Measurements from ENCODE around the gene CDK2AP2.
"Not testable (repeated sequence)": the region's sequence is repeated elsewhere in the genome, so short reads cannot be mapped to it uniquely, and the experiment has no call there.

The CDK2AP2 gene

DNA sequence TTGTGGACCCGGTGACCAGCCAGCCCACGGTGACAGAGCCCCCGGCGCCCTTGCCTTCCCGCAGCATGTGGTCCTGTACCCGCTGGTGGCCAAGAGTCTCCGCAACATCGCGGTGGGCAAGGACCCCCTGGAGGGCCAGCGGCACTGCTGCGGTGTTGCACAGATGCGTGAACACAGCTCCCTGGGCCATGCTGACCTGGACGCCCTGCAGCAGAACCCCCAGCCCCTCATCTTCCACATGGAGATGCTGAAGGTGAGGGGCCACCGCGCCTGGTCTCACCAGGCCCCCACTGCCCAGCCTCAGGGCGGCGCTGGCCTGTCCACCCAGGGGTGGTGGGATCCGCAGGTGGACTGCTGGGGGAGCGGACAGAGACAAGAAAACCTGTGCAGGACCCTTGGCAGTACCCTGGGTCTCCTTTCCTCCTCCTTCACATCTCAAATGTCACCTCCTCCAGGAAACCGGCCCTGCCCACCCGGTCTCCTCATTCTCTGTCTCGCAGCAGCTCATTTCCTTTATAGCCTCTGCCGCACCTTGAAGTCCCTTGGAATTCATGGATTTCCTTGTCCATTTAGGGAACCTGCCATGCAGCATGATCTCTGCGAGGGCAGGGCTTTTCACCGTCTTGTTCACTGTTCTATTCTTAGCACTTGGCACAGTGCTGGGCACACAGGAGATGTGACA, 18.6 kb downstream of the CDK2AP2 start:
- no peak for DNase-seq

DNA sequence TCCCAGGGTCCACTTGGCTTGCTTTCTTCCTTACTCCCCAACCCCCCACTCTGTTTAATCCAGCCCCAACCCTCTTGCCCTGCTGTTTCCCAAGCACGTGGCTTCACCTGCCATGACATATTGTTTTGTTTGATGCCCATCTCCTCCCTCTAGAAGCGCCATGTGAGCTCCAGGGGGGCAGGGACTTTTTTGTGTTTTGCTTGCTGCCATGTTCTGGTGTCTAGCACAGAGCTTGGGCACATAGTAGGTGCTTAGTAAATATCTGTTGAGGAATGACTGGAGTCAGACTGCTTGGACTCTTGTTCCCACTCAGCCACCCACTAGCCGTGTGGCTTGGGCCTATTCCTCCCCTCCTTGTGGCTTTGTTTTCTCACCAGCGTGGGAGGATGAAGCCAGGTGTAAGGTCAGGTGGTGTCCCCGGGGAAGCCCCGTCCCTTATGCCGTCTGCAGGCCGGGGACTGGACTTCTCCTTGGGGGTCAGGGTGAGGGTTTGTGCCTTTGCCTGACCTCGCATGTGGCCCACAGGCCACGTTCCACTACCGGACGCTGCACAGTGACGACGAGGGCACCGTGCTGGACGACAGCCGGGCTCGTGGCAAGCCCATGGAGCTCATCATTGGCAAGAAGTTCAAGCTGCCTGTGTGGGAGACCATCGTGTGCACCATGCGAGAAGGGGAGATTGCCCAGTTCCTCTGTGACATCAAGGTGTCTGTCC, 21.3 kb downstream of the CDK2AP2 start:
- no peak for DNase-seq

DNA sequence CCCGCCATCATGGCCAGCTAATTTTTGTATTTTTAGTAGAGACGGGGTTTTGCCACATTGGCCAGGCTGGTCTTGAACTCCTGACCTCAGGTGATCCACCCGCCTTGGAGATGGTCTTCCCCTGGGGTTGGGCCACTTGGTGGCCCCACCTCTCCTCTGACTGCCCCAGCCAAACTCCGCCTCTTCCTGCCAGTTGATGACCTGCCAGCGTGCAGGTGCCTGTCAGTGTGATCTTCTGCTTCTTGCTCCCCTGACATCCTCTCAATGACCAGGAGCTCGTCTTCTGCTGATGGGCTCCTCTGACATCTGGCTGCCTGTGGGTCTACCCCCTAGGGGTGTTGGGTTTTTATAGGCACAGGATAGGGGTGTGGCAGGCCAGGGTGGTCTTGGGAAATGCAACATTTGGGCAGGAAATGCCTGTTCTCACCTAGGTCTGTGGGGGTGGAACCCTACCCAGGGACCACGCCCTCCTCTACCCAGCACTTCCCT, 22.0 kb downstream of the CDK2AP2 start:
- DNase-seq, result not testable (repeated sequence)

DNA sequence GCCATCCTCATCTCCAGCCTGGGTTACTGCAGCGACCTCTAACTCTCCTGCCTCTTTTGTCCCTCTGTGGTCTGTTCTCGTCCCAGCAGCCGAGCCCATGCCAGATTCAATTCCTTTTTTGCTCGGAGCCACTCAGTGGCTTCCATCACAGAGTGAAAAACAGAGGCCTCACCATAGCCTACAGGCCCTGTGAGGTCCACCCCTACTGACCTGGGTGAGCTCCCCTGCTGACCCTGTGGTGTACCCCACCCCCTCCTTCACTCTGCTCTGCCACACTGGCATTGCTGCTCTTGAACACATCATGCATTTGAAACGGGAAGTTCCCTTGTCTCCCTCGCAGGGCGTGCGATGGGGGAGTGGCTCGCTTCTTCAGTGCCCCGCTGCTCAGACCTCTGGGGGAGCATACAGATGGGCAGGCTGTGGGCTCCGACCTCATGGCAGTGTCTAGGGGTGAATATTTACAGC, 23.1 kb downstream of the CDK2AP2 start:
- DNase-seq, result no peak

DNA sequence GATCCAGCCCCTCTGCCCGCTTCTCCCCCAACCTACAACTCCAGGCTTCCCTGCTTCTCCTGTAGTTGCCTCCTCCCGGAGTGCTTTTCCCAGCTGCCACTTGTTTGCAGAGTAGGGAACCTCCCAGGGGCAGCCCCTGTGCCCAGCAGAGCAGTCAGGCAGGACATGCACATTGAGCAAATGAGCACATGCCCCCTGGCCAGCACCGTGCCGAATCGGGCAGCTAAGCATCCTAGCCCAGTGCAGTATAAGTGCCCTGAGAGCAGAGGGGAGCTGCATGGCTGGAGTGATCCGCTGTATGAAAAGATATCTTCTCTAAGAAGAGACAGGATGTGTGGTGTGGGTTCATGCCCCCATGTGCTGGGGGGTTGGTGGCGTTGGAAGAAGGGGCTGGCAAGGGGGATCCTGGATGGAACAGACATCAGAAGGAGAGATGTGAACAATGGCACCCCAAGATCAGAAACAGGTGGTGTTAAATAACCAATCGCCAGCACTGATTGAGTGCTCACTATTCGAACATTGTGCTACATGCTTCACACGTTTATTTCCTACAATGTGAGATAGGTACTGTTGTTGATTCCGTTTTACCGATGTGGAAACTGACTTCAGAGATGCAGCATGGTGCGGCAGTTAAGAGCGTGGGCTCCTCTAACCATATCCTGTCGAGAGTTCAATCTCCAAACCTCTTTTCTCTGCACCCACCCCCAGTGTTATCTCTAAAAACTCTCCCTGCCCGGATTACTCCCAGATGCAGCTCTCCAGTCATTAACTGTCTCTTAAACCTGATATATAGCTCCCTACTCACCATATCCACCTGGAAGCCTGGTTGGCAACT, 23.9 kb downstream of the CDK2AP2 start:
- DNase-seq, result no peak

DNA sequence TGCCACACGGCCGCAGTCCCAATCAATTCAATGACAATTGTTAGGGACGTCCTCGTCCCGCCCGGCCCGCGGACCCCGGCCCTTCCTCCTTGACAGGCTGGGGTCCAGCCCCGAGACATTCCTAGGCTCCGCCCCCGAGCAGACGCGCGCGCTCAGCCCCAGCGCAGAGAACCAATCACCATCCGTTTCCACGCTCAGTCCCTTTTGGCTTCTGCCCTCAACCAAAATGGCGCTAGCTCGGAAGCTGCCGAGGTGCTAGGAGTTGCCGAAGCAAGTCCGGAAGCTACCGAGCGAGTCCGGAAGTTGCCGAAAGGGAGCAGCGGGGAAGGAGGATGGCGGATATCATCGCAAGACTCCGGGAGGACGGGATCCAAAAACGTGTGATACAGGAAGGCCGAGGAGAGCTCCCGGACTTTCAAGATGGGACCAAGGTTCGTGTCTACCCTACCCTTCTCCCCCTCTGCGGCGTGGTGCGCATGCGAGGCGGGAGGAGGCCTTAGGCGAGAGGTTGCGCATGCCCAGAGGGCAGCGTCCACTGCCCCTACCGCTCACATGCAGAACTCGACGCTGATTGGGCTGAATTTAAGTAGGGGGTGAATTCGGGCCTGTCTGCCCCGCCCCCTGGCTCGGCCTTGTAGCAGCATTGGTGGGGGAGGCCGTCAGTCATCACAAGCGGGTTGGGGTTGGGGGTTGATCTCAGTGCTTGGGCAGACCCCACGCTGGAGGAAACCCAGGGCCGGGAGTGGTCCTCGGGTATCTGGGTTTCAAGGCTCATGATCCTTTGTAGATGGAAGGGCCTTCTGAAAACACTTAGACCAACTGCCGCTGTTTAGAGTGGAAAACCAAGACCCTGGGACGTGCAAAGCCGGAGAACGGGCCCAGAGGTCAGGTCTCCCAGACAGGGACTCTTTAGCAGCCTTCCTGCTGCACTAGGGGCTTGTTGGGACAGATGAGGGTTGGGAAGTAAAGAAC, 24.8 kb downstream of the CDK2AP2 start, which contains the start of gene AIP:
AIP (plus strand) TSS at position 200 of the 972 bp plus-strand sequence; CDS start at position 333, 133 bp downstream.
- DNase-seq, result peak; percentile 97

DNA sequence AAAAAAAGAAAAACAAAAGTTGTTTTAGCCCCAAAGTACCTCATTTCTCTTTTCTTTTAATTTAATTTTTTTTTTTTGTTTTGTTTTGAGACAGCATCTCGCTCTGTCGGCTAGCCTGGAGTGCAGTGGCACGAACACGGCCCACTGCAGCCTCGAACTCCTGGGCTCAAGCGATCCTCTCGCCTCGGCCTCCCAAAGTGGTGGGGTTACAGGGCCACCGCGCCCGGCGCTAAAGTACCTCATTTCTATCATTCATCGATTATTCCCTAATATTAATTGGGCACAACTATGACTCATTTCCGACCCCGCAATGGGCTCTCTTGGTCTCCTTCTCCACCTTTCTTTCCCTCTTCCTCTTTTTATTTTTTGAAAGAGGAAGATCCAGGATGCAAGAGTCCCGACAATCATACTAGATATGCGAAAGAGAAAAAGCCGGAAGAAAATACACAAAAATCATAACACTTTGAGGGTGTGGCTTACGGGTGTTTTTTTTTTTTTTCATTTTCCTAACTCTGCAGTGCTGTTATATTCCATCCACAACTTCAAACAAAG, 25.6 kb downstream of the CDK2AP2 start:
- DNase-seq, result no peak

DNA sequence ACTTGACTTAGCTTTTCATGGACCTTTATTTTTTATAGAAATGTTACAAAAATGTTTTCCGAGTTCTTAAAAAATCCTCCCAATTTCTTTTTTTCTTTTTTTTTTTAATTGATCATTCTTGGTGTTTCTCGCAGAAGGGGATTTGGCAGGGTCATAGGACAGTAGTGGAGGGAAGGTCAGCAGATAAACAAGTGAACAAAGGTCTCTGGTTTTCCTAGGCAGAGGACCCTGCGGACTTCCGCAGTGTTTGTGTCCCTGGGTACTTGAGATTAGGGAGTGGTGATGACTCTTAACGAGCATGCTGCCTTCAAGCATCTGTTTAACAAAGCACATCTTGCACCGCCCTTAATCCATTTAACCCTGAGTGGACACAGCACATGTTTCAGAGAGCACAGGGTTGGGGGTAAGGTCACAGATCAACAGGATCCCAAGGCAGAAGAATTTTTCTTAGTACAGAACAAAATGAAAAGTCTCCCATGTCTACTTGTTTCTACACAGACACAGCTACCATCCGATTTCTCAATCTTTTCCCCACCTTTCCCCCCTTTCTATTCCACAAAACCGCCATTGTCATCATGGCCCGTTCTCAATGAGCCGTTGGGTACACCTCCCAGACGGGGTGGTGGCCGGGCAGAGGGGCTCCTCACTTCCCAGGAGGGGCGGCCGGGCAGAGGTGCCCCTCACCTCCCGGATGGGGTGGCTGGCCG, 30.5 kb downstream of the CDK2AP2 start:
- not testable (repeated sequence) for DNase-seq

DNA sequence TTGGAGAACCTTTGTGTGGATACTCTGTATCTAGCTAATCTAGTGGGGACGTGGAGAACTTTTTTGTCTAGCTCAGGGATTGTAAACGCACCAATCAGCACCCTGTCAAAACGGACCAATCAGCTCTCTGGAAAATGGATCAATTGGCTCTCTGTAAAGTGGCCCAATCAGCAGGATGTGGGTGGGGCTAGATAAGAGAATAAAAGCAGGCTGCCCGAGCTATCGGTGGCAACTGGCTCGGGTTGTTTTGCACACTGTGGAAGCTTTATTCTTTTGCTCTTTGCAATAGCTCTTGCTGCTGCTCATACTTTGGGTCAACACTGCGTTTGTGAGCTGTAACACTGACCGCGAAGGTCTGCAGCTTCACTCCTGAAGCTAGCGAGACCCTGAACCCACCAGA, 31.3 kb downstream of the CDK2AP2 start:
- not testable (repeated sequence) for DNase-seq

DNA sequence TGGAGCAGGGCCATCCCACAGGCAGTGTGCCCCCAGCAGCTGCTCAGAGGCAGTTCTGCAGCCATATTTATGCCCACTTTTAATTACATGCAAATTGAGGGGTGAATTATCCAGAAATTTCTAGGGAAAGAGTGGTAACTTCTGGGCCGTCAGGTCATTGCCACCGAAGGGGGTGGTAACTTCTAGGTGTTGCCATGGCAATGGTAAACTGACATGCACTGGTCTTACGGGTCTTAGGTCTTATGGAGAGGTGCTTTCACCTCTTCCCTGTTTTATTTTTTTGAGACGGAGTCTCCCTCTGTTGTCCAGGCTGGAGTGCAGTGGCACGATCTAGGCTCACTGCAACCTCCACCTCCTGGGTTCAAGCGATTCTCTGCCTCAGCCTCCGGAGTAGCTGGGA, 35.1 kb downstream of the CDK2AP2 start:
- DNase-seq, result no peak

DNA sequence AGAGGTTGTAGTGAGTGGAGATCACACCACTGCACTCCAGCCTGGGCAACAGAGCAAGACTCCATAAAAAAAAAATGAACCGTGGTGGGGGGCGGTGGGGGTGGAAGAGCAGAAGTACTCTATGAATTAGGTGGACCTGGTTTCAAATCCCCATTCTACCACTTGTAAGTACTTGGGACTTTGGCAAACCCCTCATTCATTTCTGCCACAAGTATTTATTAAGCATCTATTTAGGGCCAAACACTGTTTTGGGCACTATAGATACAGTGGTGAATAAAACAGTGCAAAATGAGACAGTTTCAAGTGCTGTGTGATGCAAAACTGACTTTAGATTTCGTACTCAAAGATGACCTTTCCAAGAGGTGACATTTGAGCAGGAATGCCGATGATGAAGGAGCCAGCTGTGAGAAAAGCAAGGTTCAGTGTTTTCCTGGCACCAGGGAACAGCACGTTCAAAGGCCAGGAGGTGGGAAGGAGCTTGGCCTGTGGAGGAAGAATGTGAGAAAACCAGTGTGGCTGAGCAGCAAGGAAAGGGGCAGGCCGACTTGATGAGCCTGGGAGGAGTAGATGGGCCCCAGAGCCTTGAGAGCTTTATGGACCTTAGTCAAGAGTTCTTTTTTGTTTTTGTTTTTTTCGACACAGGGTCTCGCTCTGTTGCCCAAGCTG, 37.5 kb downstream of the CDK2AP2 start:
- DNase-seq, result no peak

DNA sequence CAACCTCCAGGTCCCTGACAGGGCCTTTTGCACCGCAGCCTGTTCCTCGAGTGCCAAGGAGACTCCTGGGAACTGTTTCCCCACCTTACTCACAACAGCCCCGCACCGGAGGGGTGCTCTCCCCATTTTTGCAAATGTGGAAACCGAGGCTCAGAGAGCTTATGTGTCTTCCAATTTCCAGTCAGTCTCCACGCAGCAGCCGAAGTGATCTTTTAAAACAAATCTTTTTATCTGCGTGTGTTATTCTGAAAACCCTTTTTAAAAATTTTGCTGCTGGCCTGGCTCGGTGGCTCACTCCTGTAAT, 38.5 kb downstream of the CDK2AP2 start:
- no peak for DNase-seq

DNA sequence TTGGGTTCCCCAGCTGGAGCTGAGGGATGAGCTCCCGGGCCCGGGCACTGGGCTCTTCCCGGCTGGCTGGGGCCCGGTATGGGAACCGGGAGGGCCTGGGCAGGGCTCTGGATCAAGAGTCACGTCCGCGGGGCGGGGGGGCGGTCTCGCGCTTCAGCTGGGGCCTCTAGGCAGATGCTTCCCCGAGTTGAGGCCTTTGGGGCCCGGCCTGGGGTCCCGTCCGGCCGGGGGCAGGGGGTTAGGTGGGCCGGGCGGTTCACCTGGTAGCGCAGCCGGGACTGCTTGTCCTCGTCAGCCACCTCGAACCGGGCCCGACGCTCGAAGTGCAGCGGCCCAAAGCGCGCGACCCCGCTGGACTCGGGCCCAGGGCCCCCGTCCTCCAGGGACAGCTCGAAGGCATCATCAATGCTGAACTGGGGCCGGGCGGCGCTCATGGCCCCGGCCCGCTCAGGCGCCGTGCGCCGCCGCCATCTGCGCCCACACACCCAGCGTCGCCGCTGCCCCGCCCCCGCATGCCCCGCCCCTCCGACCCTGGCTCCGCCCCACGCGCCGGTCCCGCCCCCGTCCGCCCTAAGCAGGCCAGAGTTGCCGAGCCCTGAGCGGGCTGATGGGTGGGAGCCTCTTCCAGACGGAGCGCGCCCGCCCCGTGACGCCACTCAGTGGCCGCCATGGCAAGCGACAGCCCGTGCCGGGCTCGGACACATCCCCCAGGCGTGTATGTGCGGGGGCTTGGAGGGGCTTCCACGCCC, 39.0 kb downstream of the CDK2AP2 start, which contains the start of gene TMEM134:
TMEM134 (minus strand) TSS at position 493 of the 749 bp plus-strand sequence; CDS start at position 434, 59 bp downstream.
- DNase-seq, result peak; percentile 78

DNA sequence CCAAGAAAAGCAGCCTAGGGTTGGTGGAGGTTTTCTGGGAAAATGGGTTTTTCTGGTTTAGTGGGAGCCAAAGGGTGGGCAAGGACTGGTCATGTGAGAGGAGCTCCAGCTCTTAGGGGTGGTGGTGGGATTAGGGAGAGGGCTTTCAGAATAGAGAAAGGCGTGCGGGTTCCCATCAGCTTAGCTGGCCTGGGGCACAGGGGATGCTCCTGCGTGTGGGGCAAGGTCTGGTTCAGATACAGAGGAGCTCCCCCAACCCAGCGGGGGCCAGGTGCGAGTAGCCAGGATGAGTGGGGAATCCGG, 39.6 kb downstream of the CDK2AP2 start:
- DNase-seq, result no peak

DNA sequence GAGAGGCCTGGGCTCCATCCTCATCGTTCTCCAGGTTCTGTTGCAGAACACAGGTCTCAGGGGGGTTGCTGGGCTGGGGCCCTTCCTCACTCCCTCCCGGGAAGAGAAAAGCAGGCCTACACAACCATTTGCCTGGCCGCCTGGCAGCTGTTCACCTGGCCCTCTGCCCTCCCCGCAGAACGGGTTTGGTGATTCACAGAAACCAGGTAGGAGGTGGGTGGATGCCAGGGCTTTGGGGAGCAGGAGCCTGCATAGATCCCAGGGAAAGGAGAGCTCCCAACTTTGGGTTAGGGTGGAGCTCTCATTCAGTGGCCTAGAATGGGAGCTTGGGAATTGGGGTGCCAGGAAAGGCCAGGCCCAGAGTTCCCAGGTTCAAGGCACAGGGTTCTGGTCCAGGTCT, 39.9 kb downstream of the CDK2AP2 start:
- no peak for DNase-seq

DNA sequence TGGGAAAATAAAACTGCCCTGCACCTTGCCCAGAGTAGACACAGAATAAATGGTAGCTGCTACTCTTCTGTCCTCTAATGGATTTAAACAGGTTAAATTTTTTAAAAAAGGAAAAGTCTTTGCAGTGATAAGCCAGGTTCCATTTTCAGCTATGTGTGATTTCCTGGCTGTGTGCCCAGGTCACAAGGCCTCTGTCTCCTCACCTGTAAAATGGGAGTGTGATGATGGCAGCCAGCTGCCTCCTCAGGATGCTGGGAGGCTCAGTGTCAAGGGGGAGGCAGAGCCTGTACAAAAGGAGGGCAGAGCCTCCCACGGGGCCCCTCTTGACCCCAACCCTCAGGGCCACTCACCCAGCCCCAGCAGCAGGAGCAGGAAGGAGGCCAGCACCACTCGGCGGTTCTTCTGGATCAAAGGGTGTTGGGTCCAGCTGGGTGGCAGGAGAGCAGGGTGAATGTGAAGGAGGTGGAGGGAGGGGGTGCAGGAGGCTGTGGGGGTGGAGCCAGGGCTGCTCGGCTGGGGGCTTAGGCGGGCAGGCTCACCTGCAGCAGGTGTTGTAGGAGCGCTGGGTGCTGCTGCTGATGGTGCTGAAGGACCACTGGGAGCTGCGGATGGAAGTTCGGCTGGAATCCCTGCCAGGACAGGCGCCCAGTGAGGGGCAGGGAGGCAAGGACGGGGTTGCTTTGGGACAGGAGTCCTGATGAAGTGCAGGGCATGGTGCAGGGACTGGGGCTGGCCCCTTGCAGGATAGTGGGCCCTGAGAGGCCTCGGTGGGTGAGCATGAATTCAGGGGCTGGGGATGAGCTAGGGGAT, 40.8 kb downstream of the CDK2AP2 start:
- DNase-seq, result no peak

DNA sequence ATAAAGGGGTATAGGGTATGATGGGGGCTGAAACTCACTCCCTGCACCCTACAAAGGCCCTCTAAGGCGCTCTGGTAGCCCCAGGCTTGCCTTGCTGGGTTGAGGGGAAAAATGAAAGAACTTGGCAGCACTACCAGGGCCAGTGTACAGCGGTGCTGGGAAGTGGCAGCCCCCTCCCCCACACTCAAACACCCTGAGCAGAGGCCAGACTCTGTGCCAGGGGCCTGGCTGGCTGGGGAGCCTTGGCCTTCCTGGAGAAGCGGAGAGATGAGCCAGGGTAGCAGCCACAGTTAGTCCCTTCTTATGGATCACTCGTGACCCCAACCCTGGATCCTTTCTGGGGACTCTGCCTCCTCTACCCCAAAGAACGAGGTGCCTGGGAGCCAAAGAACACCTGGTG, 41.6 kb downstream of the CDK2AP2 start:
- DNase-seq, result no peak

DNA sequence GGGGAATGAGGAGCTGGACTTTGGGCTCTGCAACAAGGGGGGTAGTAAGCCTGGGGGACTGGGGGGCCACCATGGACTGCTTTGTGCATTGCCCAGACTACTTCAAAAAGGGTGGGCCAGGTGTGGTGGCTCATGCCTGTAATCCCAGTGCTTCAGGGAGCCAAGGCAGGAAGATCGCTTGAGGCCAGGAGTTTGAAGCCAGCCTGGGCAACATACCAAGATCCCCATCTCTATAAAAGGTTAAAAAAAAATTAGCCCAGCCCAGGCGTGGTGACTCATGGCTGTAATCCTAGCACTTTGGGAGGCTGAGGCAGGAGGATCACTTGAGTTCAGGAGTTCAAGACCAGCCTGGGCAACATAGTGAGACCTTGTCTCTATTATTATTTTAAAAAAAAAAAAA, 42.4 kb downstream of the CDK2AP2 start:
- not testable (repeated sequence) for DNase-seq

DNA sequence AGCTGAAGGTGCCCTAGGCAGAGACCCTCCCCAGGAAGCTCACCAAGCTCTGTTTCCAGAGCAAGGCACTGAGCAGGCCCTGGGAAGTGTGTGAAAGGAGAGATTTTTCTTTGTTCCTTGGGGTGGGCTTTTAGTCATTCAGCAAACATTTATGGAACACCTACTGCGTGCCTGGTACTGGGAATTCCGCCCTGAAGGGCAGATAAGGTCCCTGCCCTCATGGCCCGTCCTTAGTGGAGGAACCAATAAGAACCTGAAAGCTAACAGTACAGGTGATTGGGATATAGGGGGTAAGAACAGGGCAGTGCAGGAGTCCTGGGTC, 42.8 kb downstream of the CDK2AP2 start:
- DNase-seq, result no peak
